T-helper 1 cell treated with Interleukin-12 subunit alpha and Interleukin-12 subunit beta and Interleukin-4 antibody, amounts not matched to agents 30 ng/mL and 1 ng/mL, for 36 hours (primary cell): ENCODE results near the gene SUV39H2. TPM values are rescaled to one million over a fixed set of nuclear protein-coding genes. Genes with fewer than 3 reads are reported as not detected.
"Not testable (repeated sequence)": the region's sequence is repeated elsewhere in the genome, so short reads cannot be mapped to it uniquely, and the experiment has no call there.

ENCODE experiments used
- intact Hi-C: fragments of 100-400 bp; cut with micrococcal nuclease; formaldehyde crosslinking; loops from one replicate; pipeline ENCODE4 v1.15.1; 2024
- total RNA-seq: library from RNA; stranded (reverse); gene quantifications from 2 replicates; pipeline ENCODE4 v1.2.3, GENCODE V29; 2022

Gene SUV39H2
- total RNA-seq, 1 donor from 2014 or later = 26.8 TPM

- intact Hi-C loops = no loop called here
Observed at GRCh38 chr10:14926061-14926470, 47.4 kb downstream of the SUV39H2 start.

- intact Hi-C loops = no loop called here
Observed at GRCh38 chr10:14926722-14927416, 48.2 kb downstream of the SUV39H2 start.

- intact Hi-C loops = no loop called here
Observed at GRCh38 chr10:14930610-14931009, 51.9 kb downstream of the SUV39H2 start.

- intact Hi-C loops = no loop called here
Observed at GRCh38 chr10:14936584-14936983, 57.9 kb downstream of the SUV39H2 start.

GRCh38 chr10:14938971-14939370, 60.3 kb downstream of the SUV39H2 start:
- intact Hi-C loops = not testable (repeated sequence)

GRCh38 chr10:14942147-14942949, 63.7 kb downstream of the SUV39H2 start:
- intact Hi-C loops = not testable (repeated sequence)

- intact Hi-C loops = not testable (repeated sequence)
Observed at GRCh38 chr10:14942950-14943338, 64.3 kb downstream of the SUV39H2 start.

- intact Hi-C loops = no loop called here
Observed at GRCh38 chr10:14945108-14945507, 66.4 kb downstream of the SUV39H2 start.

- intact Hi-C loops = no loop called here
Observed at GRCh38 chr10:14947268-14947667, 68.6 kb downstream of the SUV39H2 start.

- intact Hi-C loops = no loop called here
Observed at GRCh38 chr10:14949291-14949690, 70.6 kb downstream of the SUV39H2 start.

GRCh38 chr10:14952851-14953423, 74.3 kb downstream of the SUV39H2 start:
- intact Hi-C loops = loop anchor here (1.0 to 10.0 kb wide), 5 partner anchors 366 to 1862 kb away; partner anchors contain the start of genes PHYH and RSU1

GRCh38 chr10:14953424-14954000, 74.8 kb downstream of the SUV39H2 start:
- intact Hi-C loops = loop anchor here (1.0 to 10.0 kb wide), 5 partner anchors 366 to 1861 kb away; partner anchors contain the start of genes PHYH and RSU1

Other genes starting within 250 kb of the SUV39H2 start
- gene FAM107B, start 104.0 kb upstream of the SUV39H2 start, total RNA-seq = 210 and 220 TPM in 2 replicates
- 0.88 and 1.3 TPM in 2 replicates for gene CDNF, start 40.8 kb upstream of the SUV39H2 start, total RNA-seq
- gene HSPA14, start 40.6 kb upstream of the SUV39H2 start, total RNA-seq = 23.2 and 23.8 TPM in 2 replicates
- 21.9 and 23.0 TPM in 2 replicates for gene MSANTD7, start 40.6 kb upstream of the SUV39H2 start, total RNA-seq
- gene DCLRE1C, start 75.2 kb downstream of the SUV39H2 start, total RNA-seq = 34.3 and 36.7 TPM in 2 replicates
- not detected in 2 replicates for gene MEIG1, start 80.5 kb downstream of the SUV39H2 start, total RNA-seq
- gene OLAH, start 165.1 kb downstream of the SUV39H2 start, total RNA-seq = 2.9 and 3.4 TPM in 2 replicates
- gene ACBD7, start 209.9 kb downstream of the SUV39H2 start, total RNA-seq = 1.5 and 1.6 TPM in 2 replicates
- 17.0 and 18.2 TPM in 2 replicates for gene RPP38, start 218.5 kb downstream of the SUV39H2 start, total RNA-seq